GM23248 (cell line): ENCODE results near the gene CYP39A1. TPM values are rescaled to one million over a fixed set of nuclear protein-coding genes. Genes with fewer than 3 reads are reported as not detected.

Experiments
- DNase-seq: peaks from one replicate; pipeline ENCODE4 v3.0.0-alpha.2; 2015
- H2AFZ ChIP-seq: fragments of 200-600 bp; sonication (generic); 2 replicates; pipeline ENCODE4 v1.6.1; 2016; ENCODE audit warnings: antibody characterized with exemption
- H3F3A ChIP-seq: fragments of 200-600 bp; sonication (generic); 2 replicates; pipeline ENCODE4 v1.6.1; 2016; ENCODE audit warnings: mild to moderate bottlenecking, antibody characterized with exemption, mixed run types; ENCODE audit not compliant: insufficient read depth
- H3K27ac ChIP-seq: fragments of 200-600 bp; sonication (generic); 2 replicates; pipeline ENCODE4 v1.5.1; 2016; ENCODE audit warnings: mild to moderate bottlenecking
- H3K27me3 ChIP-seq: fragments of 200-600 bp; sonication (generic); replicated peaks from 2 replicates; pipeline ENCODE4 v1.6.1; 2016; ENCODE audit warnings: mild to moderate bottlenecking; ENCODE audit not compliant: insufficient read depth
- H3K36me3 ChIP-seq: fragments of 200-600 bp; sonication (generic); 2 replicates; pipeline ENCODE4 v1.6.1; 2016; ENCODE audit warnings: low read depth, mild to moderate bottlenecking
- H3K4me1 ChIP-seq: fragments of 200-600 bp; sonication (generic); 2 replicates; pipeline ENCODE4 v1.6.1; 2016; ENCODE audit warnings: mild to moderate bottlenecking; ENCODE audit not compliant: insufficient read depth
- H3K4me2 ChIP-seq: fragments of 200-600 bp; sonication (generic); one replicate; pipeline ENCODE4 v1.6.1; 2016; ENCODE audit warnings: mild to moderate bottlenecking; ENCODE audit not compliant: unreplicated experiment
- H3K4me3 ChIP-seq: fragments of 200-600 bp; sonication (generic); 2 replicates; pipeline ENCODE4 v1.5.1; 2016; ENCODE audit warnings: mild to moderate bottlenecking
- H3K79me2 ChIP-seq: fragments of 200-600 bp; sonication (generic); 2 replicates; pipeline ENCODE4 v1.6.1; 2016; ENCODE audit warnings: mild to moderate bottlenecking; ENCODE audit not compliant: insufficient read depth
- H3K9ac ChIP-seq: fragments of 200-600 bp; sonication (generic); 2 replicates; pipeline ENCODE4 v1.6.1; 2016; ENCODE audit warnings: mild to moderate bottlenecking
- H3K9me2 ChIP-seq: fragments of 200-600 bp; sonication (generic); 2 replicates; pipeline ENCODE4 v1.6.1; 2016; ENCODE audit warnings: mixed run types, mild to moderate bottlenecking, moderate library complexity; ENCODE audit not compliant: insufficient read depth
- H3K9me3 ChIP-seq: fragments of 200-600 bp; sonication (generic); one replicate; pipeline ENCODE4 v1.6.1; 2017; ENCODE audit warnings: low read depth
- H4K20me1 ChIP-seq: fragments of 200-600 bp; sonication (generic); 2 replicates; pipeline ENCODE4 v1.6.0; 2016; ENCODE audit not compliant: insufficient read depth
- EZH2 ChIP-seq: fragments of 200-600 bp; sonication (generic); IDR thresholded peaks from 2 replicates; pipeline ENCODE4 v1.6.1; 2018; ENCODE audit warnings: antibody characterized with exemption, mild to moderate bottlenecking; ENCODE audit not compliant: insufficient read depth, poor library complexity, severe bottlenecking
- EZH2phosphoT487 ChIP-seq: fragments of 200-600 bp; sonication (generic); IDR thresholded peaks from 2 replicates; pipeline ENCODE4 v1.6.1; 2018; ENCODE audit warnings: antibody characterized with exemption, moderate library complexity, mild to moderate bottlenecking, low read depth; ENCODE audit not compliant: insufficient read depth
- WGBS, 2 experiments: methylation state at CpG; one replicate each; pipeline ENCODE4 v1.1.6; 2015 to 2017; ENCODE audit warnings: low lambda C conversion rate in 2 of 2, low coverage in 1 of 2; ENCODE audit errors: missing lambda C conversion rate in 2 of 2; 5-methylcytosine and 5-hydroxymethylcytosine counted together
- in situ Hi-C: fragments of 300-500 bp; cut with MboI; formaldehyde crosslinking; loops from 2 replicates; pipeline ENCODE4 v1.15.0; 2020
- polyA plus RNA-seq: library from polyadenylated mRNA; unstranded; fragments of >200 nt; fragmentation: Nextera tagmentation; extraction: Ambion mirVana; gene quantifications from 2 replicates; pipeline ENCODE4 v1.2.1, GENCODE V29; 2016
- total RNA-seq: library from RNA; depleted of rRNA; stranded (reverse); fragments of >200 nt; shearing (Covaris generic); gene quantifications from 2 replicates; pipeline ENCODE4 v1.2.3, GENCODE V29; 2014

The CYP39A1 gene
- total and polyA plus RNA-seq, 2 experiments from 2014 or later: 0.46 TPM; not detected in 1

- no peaks in the 10 kb centered on the region for H3K36me3 ChIP-seq
- H4K20me1 ChIP-seq: no peaks in the 10 kb centered on the region
- no peak overlapping the region for H2AFZ ChIP-seq
- peaks cover 9% of the 10 kb centered on the region for H3K4me1 ChIP-seq
- H3F3A ChIP-seq: no peaks in the 10 kb centered on the region
- H3K4me3 ChIP-seq: no peak overlapping the region
- H3K27ac ChIP-seq: no peak overlapping the region
- no peak for TF ChIP-seq EZH2
- no peak for TF ChIP-seq EZH2phosphoT487
- 67 to 68% methylated on average over 4 of the region's 4 CpGs for WGBS, 2 experiments
- no peak overlapping the region for H3K4me2 ChIP-seq
- no peak overlapping the region for H3K9ac ChIP-seq
- H3K79me2 ChIP-seq: no peaks in the 10 kb centered on the region
- H3K9me2 ChIP-seq: no peaks in the 10 kb centered on the region
- DNase-seq: peak; percentile 61
- H3K9me3 ChIP-seq: no peaks in the 10 kb centered on the region
- no peaks in the 10 kb centered on the region for H3K27me3 ChIP-seq
- in situ Hi-C loops: no loop called here
Observed at GRCh38 chr6:46684771-46685170, 32.2 kb upstream of the CYP39A1 start.

DNA sequence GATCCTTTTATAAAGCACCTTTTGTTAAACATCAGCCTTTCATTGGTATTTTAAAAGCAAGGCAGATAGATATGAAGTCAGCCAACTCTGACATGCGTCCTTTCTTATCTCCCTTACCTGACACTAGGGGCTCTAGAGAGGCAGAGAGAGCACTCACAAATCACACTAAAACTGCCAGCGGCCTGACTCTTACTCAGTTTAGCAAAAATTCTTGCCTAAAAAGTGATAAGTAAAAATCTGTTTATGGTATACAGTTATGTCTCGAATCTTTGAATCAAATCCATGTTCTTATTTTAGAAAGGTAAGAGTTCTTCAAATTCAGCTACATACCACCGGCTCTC is 24.7 kb upstream of the CYP39A1 start:
- H3K4me1 ChIP-seq: no peaks in the 10 kb centered on the region
- H3K9ac ChIP-seq: no peak overlapping the region
- H3K27me3 ChIP-seq: no peaks in the 10 kb centered on the region
- no peaks in the 10 kb centered on the region for H3K9me3 ChIP-seq
- no peaks in the 10 kb centered on the region for H3K9me2 ChIP-seq
- no peak overlapping the region for H2AFZ ChIP-seq
- DNase-seq: peak; percentile 1
- H3K36me3 ChIP-seq: no peaks in the 10 kb centered on the region
- no peak overlapping the region for H3K27ac ChIP-seq
- no peaks in the 10 kb centered on the region for H4K20me1 ChIP-seq
- in situ Hi-C loops: no loop called here
- 71 to 72% methylated on average over 4 of the region's 4 CpGs for WGBS, 2 experiments
- no peak overlapping the region for H3K4me2 ChIP-seq
- H3K79me2 ChIP-seq: no peaks in the 10 kb centered on the region
- H3K4me3 ChIP-seq: no peak overlapping the region
- no peaks in the 10 kb centered on the region for H3F3A ChIP-seq
- no peak for TF ChIP-seq EZH2
- no peak for TF ChIP-seq EZH2phosphoT487

DNA sequence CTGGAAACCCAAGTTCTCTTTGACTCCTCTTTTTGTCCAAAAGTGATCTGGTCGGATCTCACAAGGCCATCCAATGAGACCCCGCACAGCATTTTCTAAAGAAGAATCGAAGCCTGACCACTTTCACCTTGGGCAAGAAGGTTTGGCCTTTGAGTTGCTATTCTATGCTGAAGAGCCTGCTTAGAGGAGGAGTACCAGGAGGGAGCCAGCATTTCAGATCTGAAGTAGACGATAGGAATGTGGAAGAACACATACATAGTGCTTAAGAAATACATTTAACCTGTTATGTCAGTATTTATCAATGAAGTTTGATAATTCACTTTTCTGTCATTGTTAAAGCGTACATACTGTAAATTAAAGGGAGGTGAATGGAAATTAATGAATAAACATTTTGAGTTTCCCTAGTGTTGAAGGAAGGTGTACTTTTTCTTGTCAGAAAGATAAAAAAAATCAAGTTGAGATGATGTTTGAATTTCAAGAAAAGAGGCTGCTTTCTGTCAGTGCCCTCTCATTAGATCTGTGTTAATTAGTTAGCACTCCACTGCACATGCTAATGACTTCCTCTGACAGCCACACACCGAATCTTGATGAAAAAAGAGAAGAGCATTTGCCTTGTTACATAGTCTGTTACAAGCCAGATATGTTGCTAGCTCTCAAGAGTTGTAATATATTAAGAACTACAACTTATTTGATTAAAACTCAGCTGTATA is 24.1 kb upstream of the CYP39A1 start:
- H3K4me1 ChIP-seq: no peaks in the 10 kb centered on the region
- in situ Hi-C loops: no loop called here
- H3K4me2 ChIP-seq: no peak overlapping the region
- TF ChIP-seq EZH2 (no peak), EZH2phosphoT487 (no peak)
- no peak overlapping the region for H3K27ac ChIP-seq
- no peaks in the 10 kb centered on the region for H3F3A ChIP-seq
- H3K9me2 ChIP-seq: no peaks in the 10 kb centered on the region
- H3K27me3 ChIP-seq: no peaks in the 10 kb centered on the region
- H2AFZ ChIP-seq: no peak overlapping the region
- no peaks in the 10 kb centered on the region for H3K79me2 ChIP-seq
- H4K20me1 ChIP-seq: no peaks in the 10 kb centered on the region
- DNase-seq: no peak
- no peaks in the 10 kb centered on the region for H3K9me3 ChIP-seq
- no peak overlapping the region for H3K4me3 ChIP-seq
- no peaks in the 10 kb centered on the region for H3K36me3 ChIP-seq
- WGBS, 2 experiments: 75 to 77% methylated on average over 6 of the region's 6 CpGs
- no peak overlapping the region for H3K9ac ChIP-seq

GRCh38 chr6:46674410-46674809 is 21.8 kb upstream of the CYP39A1 start:
- TF ChIP-seq EZH2phosphoT487: no peak
- TF ChIP-seq EZH2: no peak
- in situ Hi-C loops: no loop called here
- Histone ChIP-seq H4K20me1 (no peaks in the 10 kb centered on the region), H3K4me1 (no peaks in the 10 kb centered on the region), H3K79me2 (no peaks in the 10 kb centered on the region), H3K27me3 (no peaks in the 10 kb centered on the region), H3K36me3 (no peaks in the 10 kb centered on the region), H2AFZ (no peak overlapping the region), H3K9ac (no peak overlapping the region), H3K4me2 (no peak overlapping the region), H3K27ac (no peak overlapping the region), H3K4me3 (no peak overlapping the region), H3K9me2 (no peaks in the 10 kb centered on the region), H3K9me3 (no peaks in the 10 kb centered on the region), H3F3A (no peaks in the 10 kb centered on the region)
- no peak for DNase-seq
- 78 to 92% methylated on average over 1 of the region's 1 CpG for WGBS, 2 experiments
